ENCODE measurements around the gene AGMAT.

The AGMAT gene

GRCh38 chr1:15624133-15624714, 39.4 kb upstream of the AGMAT start:
- Histone ChIP-seq H3K36me3 (ENCODE audit: insufficient read depth, low read length) (peaks cover 42% of the 10 kb centered on the region), H3K27me3 (ENCODE audit: insufficient read depth, low read length, poor library complexity) (no peaks in the 10 kb centered on the region), H3K9ac (ENCODE audit: low read depth, low read length) (no peak overlapping the region), H3K4me2 (ENCODE audit: insufficient read depth, low read length) (no peak overlapping the region), H3K4me1 (ENCODE audit: insufficient read depth, low read length) (peaks cover 24% of the 10 kb centered on the region), H2AFZ (ENCODE audit: low read depth, low read length) (no peak overlapping the region), H3K79me2 (ENCODE audit: insufficient read depth, low read length) (peaks cover 81% of the 10 kb centered on the region), H4K20me1 (ENCODE audit: insufficient read depth, low read length) (peaks cover 43% of the 10 kb centered on the region; the same call in 1 of the 2 replicates), H3K9me3 (ENCODE audit: insufficient read depth, low read length, severe bottlenecking) (no peaks in the 10 kb centered on the region), H3K4me3 (ENCODE audit: low read depth in 1 of 2, low read length in 2 of 2) (no peak overlapping the region), H3K27ac (ENCODE audit: low read length) (no peak overlapping the region)
- ATAC-seq (ENCODE audit: insufficient read depth, low read depth) = no peak
- DNase-seq = no peak
- TF ChIP-seq EZH2 (IDR thresholded peaks at IDR 0.05; ENCODE audit: borderline replicate concordance, low read depth, low read length, severe bottlenecking) = no peak
- TF ChIP-seq, protein P1, sequence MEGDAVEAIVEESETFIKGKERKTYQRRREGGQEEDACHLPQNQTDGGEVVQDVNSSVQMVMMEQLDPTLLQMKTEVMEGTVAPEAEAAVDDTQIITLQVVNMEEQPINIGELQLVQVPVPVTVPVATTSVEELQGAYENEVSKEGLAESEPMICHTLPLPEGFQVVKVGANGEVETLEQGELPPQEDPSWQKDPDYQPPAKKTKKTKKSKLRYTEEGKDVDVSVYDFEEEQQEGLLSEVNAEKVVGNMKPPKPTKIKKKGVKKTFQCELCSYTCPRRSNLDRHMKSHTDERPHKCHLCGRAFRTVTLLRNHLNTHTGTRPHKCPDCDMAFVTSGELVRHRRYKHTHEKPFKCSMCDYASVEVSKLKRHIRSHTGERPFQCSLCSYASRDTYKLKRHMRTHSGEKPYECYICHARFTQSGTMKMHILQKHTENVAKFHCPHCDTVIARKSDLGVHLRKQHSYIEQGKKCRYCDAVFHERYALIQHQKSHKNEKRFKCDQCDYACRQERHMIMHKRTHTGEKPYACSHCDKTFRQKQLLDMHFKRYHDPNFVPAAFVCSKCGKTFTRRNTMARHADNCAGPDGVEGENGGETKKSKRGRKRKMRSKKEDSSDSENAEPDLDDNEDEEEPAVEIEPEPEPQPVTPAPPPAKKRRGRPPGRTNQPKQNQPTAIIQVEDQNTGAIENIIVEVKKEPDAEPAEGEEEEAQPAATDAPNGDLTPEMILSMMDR (IDR thresholded peaks at IDR 0.05; ENCODE audit: borderline replicate concordance, extremely low read depth, low read length, poor library complexity, severe bottlenecking) = no peak

GRCh38 chr1:15623435-15623834, 38.6 kb upstream of the AGMAT start:
- Histone ChIP-seq H3K79me2 (ENCODE audit: insufficient read depth, low read length) (peaks cover 89% of the 10 kb centered on the region), H3K36me3 (ENCODE audit: insufficient read depth, low read length) (peaks cover 35% of the 10 kb centered on the region), H4K20me1 (ENCODE audit: insufficient read depth, low read length) (peaks cover 46% of the 10 kb centered on the region; the same call in 1 of the 2 replicates), H3K9ac (ENCODE audit: low read depth, low read length) (no peak overlapping the region), H3K9me3 (ENCODE audit: insufficient read depth, low read length, severe bottlenecking) (no peaks in the 10 kb centered on the region), H3K4me2 (ENCODE audit: insufficient read depth, low read length) (no peak overlapping the region), H3K4me3 (ENCODE audit: low read depth in 1 of 2, low read length in 2 of 2) (no peak overlapping the region), H3K4me1 (ENCODE audit: insufficient read depth, low read length) (peaks cover 31% of the 10 kb centered on the region), H3K27me3 (ENCODE audit: insufficient read depth, low read length, poor library complexity) (no peaks in the 10 kb centered on the region), H3K27ac (ENCODE audit: low read length) (no peak overlapping the region), H2AFZ (ENCODE audit: low read depth, low read length) (no peak overlapping the region)
- DNase-seq (no peak), ATAC-seq (ENCODE audit: insufficient read depth, low read depth) (no peak)
- no peak for TF ChIP-seq EZH2 (IDR thresholded peaks at IDR 0.05; ENCODE audit: borderline replicate concordance, low read depth, low read length, severe bottlenecking)
- TF ChIP-seq, protein P1 (IDR thresholded peaks at IDR 0.05; ENCODE audit: borderline replicate concordance, extremely low read depth, low read length, poor library complexity, severe bottlenecking) = no peak

GRCh38 chr1:15622712-15623373, 38.0 kb upstream of the AGMAT start:
- Histone ChIP-seq H3K4me3 (ENCODE audit: low read depth in 1 of 2, low read length in 2 of 2) (no peak overlapping the region), H3K4me2 (ENCODE audit: insufficient read depth, low read length) (no peak overlapping the region), H2AFZ (ENCODE audit: low read depth, low read length) (no peak overlapping the region), H3K27me3 (ENCODE audit: insufficient read depth, low read length, poor library complexity) (no peaks in the 10 kb centered on the region), H3K4me1 (ENCODE audit: insufficient read depth, low read length) (peaks cover 35% of the 10 kb centered on the region), H3K9me3 (ENCODE audit: insufficient read depth, low read length, severe bottlenecking) (no peaks in the 10 kb centered on the region), H3K9ac (ENCODE audit: low read depth, low read length) (no peak overlapping the region), H3K27ac (ENCODE audit: low read length) (no peak overlapping the region), H3K79me2 (ENCODE audit: insufficient read depth, low read length) (peaks cover 95% of the 10 kb centered on the region), H4K20me1 (ENCODE audit: insufficient read depth, low read length) (peaks cover 50% of the 10 kb centered on the region; the same call in 1 of the 2 replicates), H3K36me3 (ENCODE audit: insufficient read depth, low read length) (peaks cover 30% of the 10 kb centered on the region)
- ATAC-seq (ENCODE audit: insufficient read depth, low read depth) (no peak), DNase-seq (no peak)
- no peak for TF ChIP-seq EZH2 (IDR thresholded peaks at IDR 0.05; ENCODE audit: borderline replicate concordance, low read depth, low read length, severe bottlenecking)
- TF ChIP-seq, protein P1 (IDR thresholded peaks at IDR 0.05; ENCODE audit: borderline replicate concordance, extremely low read depth, low read length, poor library complexity, severe bottlenecking) = no peak
